Right cardiac atrium (tissue), 5 donors: ENCODE measurements around the gene IFIT1. TPM values are rescaled to one million over a fixed set of nuclear protein-coding genes. Genes with fewer than 3 reads are reported as not detected.

Source experiments
- ATAC-seq, 2 donors: fragments of 200-7000 bp; cut with Tn5 transposase; one replicate each; pipeline versions ENCODE4 v1.8.0 to v1.9.1; 2020; ENCODE audit warnings: moderate library complexity in 2 of 2, mild to moderate bottlenecking in 1 of 2
- DNase-seq, 3 donors: peaks; one replicate each; pipeline ENCODE4 v3.0.0-alpha.2; 2020
- H3K27ac ChIP-seq: one replicate; pipeline ENCODE4 v1.5.1; 2013; ENCODE audit warnings: mild to moderate bottlenecking, low read length, control low read depth, moderate library complexity
- H3K27me3 ChIP-seq: one replicate; pipeline ENCODE4 v1.6.1; 2013; ENCODE audit not compliant: control insufficient read depth, insufficient read depth
- H3K4me1 ChIP-seq: one replicate; pipeline ENCODE4 v1.6.1; 2013; ENCODE audit warnings: low read length; ENCODE audit not compliant: control insufficient read depth, insufficient read depth
- H3K4me3 ChIP-seq: one replicate; pipeline ENCODE4 v1.5.1; 2013; ENCODE audit warnings: low read length, control low read depth
- H3K9me3 ChIP-seq: one replicate; pipeline ENCODE4 v1.6.1; 2013; ENCODE audit warnings: low read length; ENCODE audit not compliant: control insufficient read depth
- WGBS: extraction: QIAGEN DNeasy Blood & Tissue Kit; methylation state at CpG from one replicate; pipeline ENCODE4 v1.1.7; 2013; 5-methylcytosine and 5-hydroxymethylcytosine counted together
- intact Hi-C, 4 donors: fragments of 100-400 bp; cut with DNase I; formaldehyde crosslinking; loops; one replicate each; pipeline versions ENCODE4 v1.11.0 to v1.14.0; 2022 to 2023
- polyA plus RNA-seq: library from polyadenylated mRNA; stranded (reverse); fragments of 200-250 nt; gene quantifications from one replicate; pipeline ENCODE4 v1.2.3, GENCODE V29; 2013
- total RNA-seq, 4 donors: library from RNA; stranded (reverse); fragmentation: NEBNext Ultra II Directional; extraction: Animal tissue kit (Norgen Biotek cat#: 25700); gene quantifications; one replicate each; pipeline ENCODE4 v1.2.1, GENCODE V29; 2021
- donor health status: healthy with polysubstance abuse.
- donor health status: DM: no; HTN: yes; CAD: no.
- donor health status: DM: no; HTN: no; CAD: no.
- donor health status: DM: no; HTN: yes; CAD: no; lungs with severe emphysema.
- donor health status: DM: yes; HTN: yes; CAD: no.

Gene IFIT1
- total and polyA plus RNA-seq, 5 donors = 12.6 to 41.2 (median 29.6) TPM

- no peaks in the 10 kb centered on the region for H3K27me3 ChIP-seq
- intact Hi-C loops = no loop called here
- ATAC-seq (peak; percentile 83), DNase-seq (peak; percentile 50 to 81 (median 80))
- peak overlapping the region; percentile 75 for H3K4me3 ChIP-seq
- H3K27ac ChIP-seq = peak overlapping the region; percentile 92
- WGBS = 1% methylated on average over 66 of the region's 66 CpGs
- no peaks in the 10 kb centered on the region for H3K9me3 ChIP-seq
- peaks cover 2% of the 10 kb centered on the region for H3K4me1 ChIP-seq
Observed at GRCh38 chr10:89414879-89415821, 22.7 kb downstream of the IFIT1 start.

GRCh38 chr10:89416465-89416864 is 24.0 kb downstream of the IFIT1 start:
- intact Hi-C loops = no loop called here
- H3K4me3 ChIP-seq = no peak overlapping the region
- H3K4me1 ChIP-seq = peaks cover 2% of the 10 kb centered on the region
- WGBS = 80% methylated on average over 1 of the region's 1 CpG
- no peaks in the 10 kb centered on the region for H3K9me3 ChIP-seq
- no peaks in the 10 kb centered on the region for H3K27me3 ChIP-seq
- no peak overlapping the region for H3K27ac ChIP-seq
- ATAC-seq (no peak), DNase-seq (no peak)

- H3K27ac ChIP-seq = no peak overlapping the region
- H3K27me3 ChIP-seq = no peaks in the 10 kb centered on the region
- H3K4me3 ChIP-seq = no peak overlapping the region
- DNase-seq (no peak), ATAC-seq (no peak)
- 28% methylated on average over 3 of the region's 3 CpGs for WGBS
- H3K9me3 ChIP-seq = no peaks in the 10 kb centered on the region
- H3K4me1 ChIP-seq = peaks cover 2% of the 10 kb centered on the region
- intact Hi-C loops = no loop called here
Observed at GRCh38 chr10:89419548-89419947, 27.1 kb downstream of the IFIT1 start.

GRCh38 chr10:89421018-89421476 is 28.6 kb downstream of the IFIT1 start:
- H3K27me3 ChIP-seq = no peaks in the 10 kb centered on the region

GRCh38 chr10:89425000-89425399 is 32.6 kb downstream of the IFIT1 start:
- 86% methylated on average over 5 of the region's 5 CpGs for WGBS
- no peaks in the 10 kb centered on the region for H3K4me1 ChIP-seq
- no peak overlapping the region for H3K4me3 ChIP-seq
- H3K27ac ChIP-seq = no peak overlapping the region
- no peaks in the 10 kb centered on the region for H3K9me3 ChIP-seq
- no peak for DNase-seq
- intact Hi-C loops = loop anchor here in 3 of 4 donors (5.0 kb wide), 2 partner anchors 132 to 137 kb away; no protein-coding TSS in a partner anchor
- no peak for ATAC-seq
- H3K27me3 ChIP-seq = no peaks in the 10 kb centered on the region

More at GRCh38 chr10:89421018-89421476, 28.6 kb downstream of the IFIT1 start:
- intact Hi-C loops = no loop called here
- H3K27ac ChIP-seq = no peak overlapping the region
- 81% methylated on average over 2 of the region's 2 CpGs for WGBS
- ATAC-seq = no peak
- no peak for DNase-seq
- H3K9me3 ChIP-seq = no peaks in the 10 kb centered on the region
- H3K4me1 ChIP-seq = peaks cover 2% of the 10 kb centered on the region
- no peak overlapping the region for H3K4me3 ChIP-seq

GRCh38 chr10:89426230-89426868 is 33.9 kb downstream of the IFIT1 start:
- no peaks in the 10 kb centered on the region for H3K27me3 ChIP-seq
- intact Hi-C loops = loop anchor here (2.0 to 5.0 kb wide), 3 partner anchors 131 to 136 kb away; no protein-coding TSS in a partner anchor
- no peak overlapping the region for H3K4me3 ChIP-seq
- WGBS = 48% methylated on average over 5 of the region's 5 CpGs
- ATAC-seq (peak; percentile 49 to 74), DNase-seq (no peak)
- H3K27ac ChIP-seq = no peak overlapping the region
- no peaks in the 10 kb centered on the region for H3K9me3 ChIP-seq
- H3K4me1 ChIP-seq = no peaks in the 10 kb centered on the region

- no peaks in the 10 kb centered on the region for H3K4me1 ChIP-seq
- DNase-seq = no peak
- 87% methylated on average over 4 of the region's 4 CpGs for WGBS
Observed at GRCh38 chr10:89427629-89428028, 35.2 kb downstream of the IFIT1 start.

GRCh38 chr10:89428877-89429276 is 36.5 kb downstream of the IFIT1 start:
- H3K27ac ChIP-seq = no peak overlapping the region
- H3K4me3 ChIP-seq = no peak overlapping the region
- intact Hi-C loops = loop anchor here in 3 of 4 donors (5.0 kb wide), 2 partner anchors 128 to 133 kb away; no protein-coding TSS in a partner anchor
- no peaks in the 10 kb centered on the region for H3K27me3 ChIP-seq
- H3K4me1 ChIP-seq = no peaks in the 10 kb centered on the region
- ATAC-seq = peak in 1 of 2 donors; percentile 61
- DNase-seq = no peak
- H3K9me3 ChIP-seq = no peaks in the 10 kb centered on the region
- 34% methylated on average over 1 of the region's 1 CpG for WGBS

More at GRCh38 chr10:89427629-89428028, 35.2 kb downstream of the IFIT1 start:
- Histone ChIP-seq H3K27ac (no peak overlapping the region), H3K4me3 (no peak overlapping the region), H3K27me3 (no peaks in the 10 kb centered on the region), H3K9me3 (no peaks in the 10 kb centered on the region)
- ATAC-seq = no peak
- intact Hi-C loops = loop anchor here (2.0 to 5.0 kb wide), 3 partner anchors 130 to 135 kb away; no protein-coding TSS in a partner anchor

GRCh38 chr10:89431977-89432376 is 39.6 kb downstream of the IFIT1 start:
- Histone ChIP-seq H3K9me3 (no peaks in the 10 kb centered on the region), H3K27ac (no peak overlapping the region), H3K4me3 (no peak overlapping the region), H3K27me3 (no peaks in the 10 kb centered on the region), H3K4me1 (no peaks in the 10 kb centered on the region)
- DNase-seq (no peak), ATAC-seq (no peak)
- WGBS = 51% methylated on average over 3 of the region's 3 CpGs
- intact Hi-C loops = no loop called here

GRCh38 chr10:89438525-89438924 is 46.1 kb downstream of the IFIT1 start:
- H3K4me3 ChIP-seq = no peak overlapping the region
- no peak for DNase-seq
- 94% methylated on average over 4 of the region's 4 CpGs for WGBS
- ATAC-seq = no peak
- intact Hi-C loops = no loop called here
- no peaks in the 10 kb centered on the region for H3K27me3 ChIP-seq
- no peak overlapping the region for H3K27ac ChIP-seq
- no peaks in the 10 kb centered on the region for H3K4me1 ChIP-seq
- H3K9me3 ChIP-seq = no peaks in the 10 kb centered on the region
